ENCODE results near the gene POLRMT. TPM values are rescaled to one million over a fixed set of nuclear protein-coding genes. Genes with fewer than 3 reads are reported as not detected.
"Not testable (repeated sequence)": the region's sequence is repeated elsewhere in the genome, so short reads cannot be mapped to it uniquely, and the experiment has no call there.

POLRMT gene
- total RNA-seq, 1 donor from 2014 or later, result 53.6 TPM

GRCh38 chr19:676339-677105 is 43.2 kb upstream of the POLRMT start, which contains the start of gene FSTL3:
FSTL3 (plus strand) TSS chr19:676392; CDS start chr19:676424, 32 bp downstream.
- H3K4me1 Mint-ChIP-seq (ENCODE audit: unreplicated experiment), result peaks cover 2% of the 10 kb centered on the region

DNA sequence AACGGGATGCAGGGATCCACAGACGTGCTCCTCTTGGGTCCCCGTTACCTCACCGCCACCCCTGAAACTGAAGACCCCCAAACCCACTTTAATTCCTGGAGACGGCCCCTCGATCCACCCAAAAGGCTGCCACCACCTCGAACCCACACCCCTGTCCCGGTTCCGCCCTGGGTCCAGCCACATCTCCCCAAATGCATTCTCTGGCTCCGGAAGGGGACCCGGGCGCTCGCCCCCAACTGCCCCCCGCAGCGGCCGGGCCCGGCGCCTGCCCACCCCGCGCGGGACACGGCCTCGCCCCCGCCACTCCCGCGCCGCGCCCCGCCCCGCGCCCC is 42.6 kb upstream of the POLRMT start:
- DNase-seq (ENCODE audit: low spot score), result no peak
- Mint-ChIP-seq H3K36me3 (ENCODE audit: low read depth, unreplicated experiment) (no peaks in the 10 kb centered on the region), H3K27ac (ENCODE audit: unreplicated experiment) (no peak overlapping the region), H3K4me3 (ENCODE audit: unreplicated experiment) (no peak overlapping the region), H3K4me1 (ENCODE audit: unreplicated experiment) (peaks cover 2% of the 10 kb centered on the region), H3K27me3 (ENCODE audit: unreplicated experiment) (peaks cover 8% of the 10 kb centered on the region), H3K9me3 (ENCODE audit: unreplicated experiment) (no peaks in the 10 kb centered on the region)
- TF ChIP-seq, protein P1, sequence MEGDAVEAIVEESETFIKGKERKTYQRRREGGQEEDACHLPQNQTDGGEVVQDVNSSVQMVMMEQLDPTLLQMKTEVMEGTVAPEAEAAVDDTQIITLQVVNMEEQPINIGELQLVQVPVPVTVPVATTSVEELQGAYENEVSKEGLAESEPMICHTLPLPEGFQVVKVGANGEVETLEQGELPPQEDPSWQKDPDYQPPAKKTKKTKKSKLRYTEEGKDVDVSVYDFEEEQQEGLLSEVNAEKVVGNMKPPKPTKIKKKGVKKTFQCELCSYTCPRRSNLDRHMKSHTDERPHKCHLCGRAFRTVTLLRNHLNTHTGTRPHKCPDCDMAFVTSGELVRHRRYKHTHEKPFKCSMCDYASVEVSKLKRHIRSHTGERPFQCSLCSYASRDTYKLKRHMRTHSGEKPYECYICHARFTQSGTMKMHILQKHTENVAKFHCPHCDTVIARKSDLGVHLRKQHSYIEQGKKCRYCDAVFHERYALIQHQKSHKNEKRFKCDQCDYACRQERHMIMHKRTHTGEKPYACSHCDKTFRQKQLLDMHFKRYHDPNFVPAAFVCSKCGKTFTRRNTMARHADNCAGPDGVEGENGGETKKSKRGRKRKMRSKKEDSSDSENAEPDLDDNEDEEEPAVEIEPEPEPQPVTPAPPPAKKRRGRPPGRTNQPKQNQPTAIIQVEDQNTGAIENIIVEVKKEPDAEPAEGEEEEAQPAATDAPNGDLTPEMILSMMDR (IDR thresholded peaks at IDR 0.05; ENCODE audit: unreplicated experiment), result no peak

More at GRCh38 chr19:676339-677105, 43.2 kb upstream of the POLRMT start, which contains the start of gene FSTL3:
- Mint-ChIP-seq H3K9me3 (ENCODE audit: unreplicated experiment) (no peaks in the 10 kb centered on the region), H3K4me3 (ENCODE audit: unreplicated experiment) (peak within 1 kb of the TSS; percentile 74), H3K27me3 (ENCODE audit: unreplicated experiment) (peaks cover 8% of the 10 kb centered on the region), H3K36me3 (ENCODE audit: low read depth, unreplicated experiment) (no peaks in the 10 kb centered on the region), H3K27ac (ENCODE audit: unreplicated experiment) (no peak within 1 kb of the TSS)
- DNase-seq (ENCODE audit: low spot score), result no peak
- TF ChIP-seq, protein P1 (IDR thresholded peaks at IDR 0.05; ENCODE audit: unreplicated experiment), result no peak

- DNase-seq (ENCODE audit: low spot score), result no peak
- Mint-ChIP-seq H3K4me3 (ENCODE audit: unreplicated experiment) (no peak overlapping the region), H3K27ac (ENCODE audit: unreplicated experiment) (no peak overlapping the region), H3K36me3 (ENCODE audit: low read depth, unreplicated experiment) (no peaks in the 10 kb centered on the region), H3K4me1 (ENCODE audit: unreplicated experiment) (no peaks in the 10 kb centered on the region), H3K27me3 (ENCODE audit: unreplicated experiment) (peaks cover 7% of the 10 kb centered on the region), H3K9me3 (ENCODE audit: unreplicated experiment) (no peaks in the 10 kb centered on the region)
- TF ChIP-seq, protein P1 (IDR thresholded peaks at IDR 0.05; ENCODE audit: unreplicated experiment), result no peak
Observed at GRCh38 chr19:674282-675151, 41.2 kb upstream of the POLRMT start.

GRCh38 chr19:670609-671075 is 37.3 kb upstream of the POLRMT start:
- peaks cover 9% of the 10 kb centered on the region for H3K27me3 Mint-ChIP-seq (ENCODE audit: unreplicated experiment)
- no peak overlapping the region for H3K4me3 Mint-ChIP-seq (ENCODE audit: unreplicated experiment)
- H3K36me3 Mint-ChIP-seq (ENCODE audit: low read depth, unreplicated experiment), result peaks cover 8% of the 10 kb centered on the region
- no peaks in the 10 kb centered on the region for H3K9me3 Mint-ChIP-seq (ENCODE audit: unreplicated experiment)
- no peaks in the 10 kb centered on the region for H3K4me1 Mint-ChIP-seq (ENCODE audit: unreplicated experiment)
- no peak overlapping the region for H3K27ac Mint-ChIP-seq (ENCODE audit: unreplicated experiment)
- TF ChIP-seq, protein P1 (IDR thresholded peaks at IDR 0.05; ENCODE audit: unreplicated experiment), result peak; percentile 41
- no peak for DNase-seq (ENCODE audit: low spot score)

DNA sequence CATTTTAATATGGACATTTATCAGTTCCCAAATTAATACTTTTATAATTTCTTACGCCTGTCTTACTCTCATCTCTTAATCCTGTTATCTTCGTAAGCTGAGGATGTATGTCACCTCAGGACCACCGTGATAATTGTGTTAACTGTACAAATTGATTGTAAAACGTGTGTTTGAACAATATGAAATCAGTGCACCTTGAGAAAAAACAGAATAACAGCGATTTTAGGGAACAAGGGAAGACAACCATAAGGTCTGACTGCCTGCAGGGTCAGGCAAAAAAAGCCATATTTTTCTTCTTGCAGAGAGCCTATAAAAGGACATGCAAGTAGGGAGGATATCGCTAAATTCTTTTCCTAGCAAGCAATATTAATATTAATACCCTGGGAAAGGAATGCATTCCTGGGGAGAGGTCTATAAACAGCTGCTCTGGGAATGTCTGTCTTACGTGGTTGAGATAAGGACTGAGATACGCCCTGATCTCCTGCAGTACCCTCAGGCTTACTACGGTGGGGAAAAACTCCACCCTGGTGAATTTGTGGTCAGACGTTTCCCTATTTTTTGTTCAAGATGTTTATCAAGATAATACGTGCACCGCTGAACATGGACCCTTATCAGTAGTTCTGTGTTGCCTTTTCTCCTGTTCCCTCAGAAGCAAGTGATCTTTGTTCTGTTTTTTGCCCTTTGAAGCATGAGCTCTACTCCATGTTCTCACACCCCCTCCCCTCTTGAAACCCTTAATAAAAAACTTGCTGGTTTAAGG is 35.5 kb upstream of the POLRMT start:
- not testable (repeated sequence) for H3K9me3 Mint-ChIP-seq (ENCODE audit: unreplicated experiment); H3K36me3 Mint-ChIP-seq (ENCODE audit: low read depth, unreplicated experiment); H3K27ac Mint-ChIP-seq (ENCODE audit: unreplicated experiment); H3K4me1 Mint-ChIP-seq (ENCODE audit: unreplicated experiment); H3K4me3 Mint-ChIP-seq (ENCODE audit: unreplicated experiment); DNase-seq (ENCODE audit: low spot score)
- H3K27me3 Mint-ChIP-seq (ENCODE audit: unreplicated experiment), result peaks cover 13% of the 10 kb centered on the region

GRCh38 chr19:666985-667573 is 33.7 kb upstream of the POLRMT start:
- not testable (repeated sequence) for H3K4me3 Mint-ChIP-seq (ENCODE audit: unreplicated experiment); DNase-seq (ENCODE audit: low spot score); H3K36me3 Mint-ChIP-seq (ENCODE audit: low read depth, unreplicated experiment); H3K9me3 Mint-ChIP-seq (ENCODE audit: unreplicated experiment); H3K4me1 Mint-ChIP-seq (ENCODE audit: unreplicated experiment)
- H3K27ac Mint-ChIP-seq (ENCODE audit: unreplicated experiment), result peak overlapping the region; percentile 5
- peaks cover 16% of the 10 kb centered on the region for H3K27me3 Mint-ChIP-seq (ENCODE audit: unreplicated experiment)
